Measurements from ENCODE around the gene DDX24. TPM values are rescaled to one million over a fixed set of nuclear protein-coding genes. Genes with fewer than 3 reads are reported as not detected.
A peak's percentile ranks its signal among the peaks of the same experiment; 100 is the strongest.

Gene DDX24
- total RNA-seq, 2 experiments from 2014 or later, result 172 to 184 TPM

DNA sequence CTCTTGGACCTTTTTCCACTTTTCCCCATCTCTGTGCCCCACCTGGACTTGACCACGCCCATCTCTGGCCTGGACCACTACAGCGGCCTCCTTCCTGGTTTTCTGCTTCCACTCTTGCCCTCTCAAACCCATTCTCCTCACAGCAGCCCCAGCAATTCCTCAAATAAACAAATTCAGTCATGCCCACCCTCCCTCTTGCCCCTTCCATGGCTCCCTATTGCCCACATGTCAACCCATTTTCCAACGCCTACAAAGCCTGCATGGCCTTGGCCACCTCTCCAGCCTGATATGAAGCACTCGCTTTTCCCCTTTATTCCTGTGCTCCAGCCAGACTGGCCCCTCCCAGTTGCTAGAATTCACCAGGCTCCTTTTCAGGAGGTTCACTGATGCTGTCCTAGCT is 60.7 kb downstream of the DDX24 start:
- ATAC-seq, result no peak
- POLR2A ChIA-PET, result no interaction called here
- peaks cover 34% of the 10 kb centered on the region for H3K4me1 Mint-ChIP-seq (ENCODE audit: low read depth)
- H3K27me3 Mint-ChIP-seq (ENCODE audit: low read depth), result peaks cover 38% of the 10 kb centered on the region
- DNase-seq, result no peak
- CTCF ChIA-PET, result interaction anchor here (1.3 to 8.0 kb wide), 8 partner anchors 8 to 116 kb away, joined by 4 to 69 read pairs (median 10); no protein-coding TSS in a partner anchor
- peak overlapping the region; percentile 50 for H3K27ac Mint-ChIP-seq
- H3K4me3 Mint-ChIP-seq, result no peak overlapping the region
- no peaks in the 10 kb centered on the region for H3K9me3 Mint-ChIP-seq (ENCODE audit: insufficient read depth)
- no peaks in the 10 kb centered on the region for H3K36me3 Mint-ChIP-seq (ENCODE audit: low read depth)

DNA sequence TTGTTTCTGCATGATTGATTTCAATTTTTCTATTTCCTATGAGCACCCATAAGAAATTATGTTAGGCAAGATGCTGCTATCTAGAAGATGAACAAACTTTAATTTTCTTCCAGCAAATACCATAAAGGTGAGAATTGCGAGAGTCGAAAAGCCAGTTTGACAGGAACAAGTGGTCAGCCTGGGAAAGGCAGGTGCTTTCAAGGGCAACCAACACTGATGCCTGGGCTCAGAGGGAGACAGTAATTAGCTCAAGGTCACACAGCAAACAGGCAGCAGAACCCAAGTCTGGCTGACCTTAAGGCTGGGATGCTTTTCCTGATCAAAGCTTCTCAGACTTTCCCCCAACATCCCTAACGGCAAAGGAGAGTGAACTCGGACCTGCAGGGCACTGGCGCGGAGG is 61.7 kb downstream of the DDX24 start:
- CTCF ChIA-PET, result interaction anchor here (1.3 to 8.0 kb wide), 6 partner anchors 9 to 79 kb away, joined by 4 to 69 read pairs (median 7); no protein-coding TSS in a partner anchor
- no peak overlapping the region for H3K27ac Mint-ChIP-seq

DNA sequence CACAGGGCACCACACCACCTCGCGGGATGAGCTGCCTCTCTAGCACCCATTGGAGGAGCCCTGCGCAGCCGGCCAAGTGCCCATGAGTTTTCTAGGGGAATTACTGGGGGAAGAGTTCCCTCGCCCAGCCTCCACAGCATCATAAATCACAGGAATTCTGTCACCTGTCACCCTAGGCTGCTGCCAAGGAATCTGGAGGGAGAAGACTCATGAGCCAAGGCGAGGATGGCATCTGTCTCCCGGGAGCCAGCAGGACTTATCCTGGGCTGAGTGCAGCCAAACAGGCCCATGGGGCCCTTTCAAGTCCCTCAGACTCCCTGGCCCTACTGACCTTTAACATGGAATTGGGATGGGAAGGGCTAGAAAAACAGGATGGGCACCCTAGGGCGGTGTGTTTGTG is 62.7 kb downstream of the DDX24 start:
- Mint-ChIP-seq H3K4me1 (ENCODE audit: low read depth) (peaks cover 33% of the 10 kb centered on the region), H3K27me3 (ENCODE audit: low read depth) (peaks cover 40% of the 10 kb centered on the region), H3K4me3 (no peak overlapping the region), H3K9me3 (ENCODE audit: insufficient read depth) (no peaks in the 10 kb centered on the region), H3K27ac (no peak overlapping the region), H3K36me3 (ENCODE audit: low read depth) (no peaks in the 10 kb centered on the region)
- POLR2A ChIA-PET, result no interaction called here
- CTCF ChIA-PET, result interaction anchor here (0.8 to 2.6 kb wide), 3 partner anchors 13 to 78 kb away, joined by 3 to 9 read pairs (median 8); no protein-coding TSS in a partner anchor
- DNase-seq (no peak), ATAC-seq (no peak)

More for the DNA sequence above, 61.7 kb downstream of the DDX24 start:
- H3K36me3 Mint-ChIP-seq (ENCODE audit: low read depth), result no peaks in the 10 kb centered on the region
- DNase-seq (no peak), ATAC-seq (no peak)
- peaks cover 34% of the 10 kb centered on the region for H3K4me1 Mint-ChIP-seq (ENCODE audit: low read depth)
- H3K27me3 Mint-ChIP-seq (ENCODE audit: low read depth), result peaks cover 44% of the 10 kb centered on the region
- no peaks in the 10 kb centered on the region for H3K9me3 Mint-ChIP-seq (ENCODE audit: insufficient read depth)
- POLR2A ChIA-PET, result interaction anchor here (1.0 kb wide), 1 partner anchor 113 kb away, joined by 3 read pairs; no protein-coding TSS in a partner anchor
- no peak overlapping the region for H3K4me3 Mint-ChIP-seq

DNA sequence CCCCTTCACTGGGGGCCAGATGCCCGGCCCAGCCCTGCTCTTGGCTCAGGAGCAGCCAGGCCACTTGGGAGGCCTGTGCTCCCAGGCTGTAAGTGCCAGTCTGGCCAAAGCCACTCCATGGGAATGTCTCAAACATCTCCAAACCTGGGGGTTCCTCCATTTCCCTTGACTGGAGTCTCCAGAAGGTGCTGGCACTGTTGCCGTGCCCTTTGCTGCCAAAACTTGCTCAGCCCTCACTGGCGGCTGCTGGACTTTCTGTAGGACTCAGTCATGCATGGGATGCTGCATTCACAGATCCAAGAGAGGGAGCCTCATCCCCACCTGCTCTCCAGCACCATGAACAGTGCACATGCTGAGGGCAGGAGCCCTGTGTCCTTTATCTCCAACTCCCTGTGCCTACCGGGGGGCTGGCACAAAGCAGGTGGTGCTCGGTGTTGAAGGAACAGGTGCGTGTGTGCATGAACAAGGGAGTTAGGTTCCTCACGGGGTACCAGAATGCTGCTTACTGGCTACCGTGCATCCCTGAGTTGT is 64.5 kb downstream of the DDX24 start:
- ATAC-seq (no peak), DNase-seq (no peak)
- Mint-ChIP-seq H3K4me3 (no peak overlapping the region), H3K27me3 (ENCODE audit: low read depth) (peaks cover 40% of the 10 kb centered on the region), H3K4me1 (ENCODE audit: low read depth) (peaks cover 28% of the 10 kb centered on the region), H3K27ac (no peak overlapping the region), H3K9me3 (ENCODE audit: insufficient read depth) (no peaks in the 10 kb centered on the region), H3K36me3 (ENCODE audit: low read depth) (no peaks in the 10 kb centered on the region)
- ChIA-PET CTCF (interaction anchor here (0.8 to 2.6 kb wide), 5 partner anchors 11 to 120 kb away, joined by 3 to 9 read pairs (median 5); no protein-coding TSS in a partner anchor), POLR2A (no interaction called here)

DNA sequence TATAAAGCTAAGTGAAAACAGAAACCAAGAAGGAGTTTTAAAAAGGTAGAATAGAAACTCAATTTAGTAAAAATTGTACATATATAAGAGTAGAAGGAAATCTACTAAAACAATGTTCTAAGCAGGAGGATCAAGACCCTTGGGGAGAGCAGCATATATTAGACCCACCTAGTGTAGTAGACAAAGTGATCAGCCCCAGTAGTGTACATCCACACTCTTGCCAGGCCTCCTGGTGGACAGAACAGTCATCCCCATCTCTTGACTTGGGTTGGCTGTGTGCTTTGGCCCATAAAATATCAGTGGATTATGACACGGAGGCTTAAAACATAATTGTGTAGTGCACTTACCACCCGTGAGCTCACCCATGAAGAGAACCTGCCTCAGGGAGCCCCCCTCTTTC is 65.8 kb downstream of the DDX24 start:
- Mint-ChIP-seq H3K27me3 (ENCODE audit: low read depth) (peaks cover 40% of the 10 kb centered on the region), H3K27ac (no peak overlapping the region), H3K4me3 (no peak overlapping the region), H3K9me3 (ENCODE audit: insufficient read depth) (no peaks in the 10 kb centered on the region), H3K4me1 (ENCODE audit: low read depth) (peaks cover 28% of the 10 kb centered on the region), H3K36me3 (ENCODE audit: low read depth) (no peaks in the 10 kb centered on the region)
- ATAC-seq (no peak), DNase-seq (no peak)
- ChIA-PET CTCF (interaction anchor here (0.7 to 5.8 kb wide), 10 partner anchors 9 to 121 kb away, joined by 3 to 19 read pairs (median 4); partner anchors contain the start of gene OTUB2), POLR2A (interaction anchor here (0.5 kb wide), 1 partner anchor 114 kb away, joined by 3 read pairs; the partner anchor contains the start of gene IFI27L2)

DNA sequence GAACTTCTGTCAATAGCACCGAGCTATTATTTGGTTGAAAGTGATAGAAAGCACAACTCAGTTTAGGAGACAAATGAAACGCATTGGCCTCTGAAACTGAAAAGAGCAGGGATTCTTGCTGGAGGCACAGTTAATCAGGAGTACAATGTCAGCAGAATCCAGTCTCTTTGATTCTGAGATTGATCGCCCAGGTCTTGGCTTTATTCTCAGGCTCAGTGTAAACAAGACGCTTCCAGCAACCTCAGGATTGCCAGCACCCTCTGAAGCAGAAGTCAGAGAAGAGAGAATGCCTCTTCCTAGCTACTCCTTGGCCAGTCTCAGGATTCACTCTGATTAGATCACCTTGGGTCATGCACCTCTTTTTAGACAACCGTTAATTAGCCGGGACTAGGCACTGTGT is 66.6 kb downstream of the DDX24 start:
- no peaks in the 10 kb centered on the region for H3K36me3 Mint-ChIP-seq (ENCODE audit: low read depth)
- ATAC-seq, result no peak
- no peak overlapping the region for H3K4me3 Mint-ChIP-seq
- no peak for DNase-seq
- peaks cover 39% of the 10 kb centered on the region for H3K27me3 Mint-ChIP-seq (ENCODE audit: low read depth)
- ChIA-PET CTCF (interaction anchor here (1.4 to 5.8 kb wide), 7 partner anchors 12 to 75 kb away, joined by 3 to 19 read pairs (median 5); partner anchors contain the start of gene OTUB2), POLR2A (interaction anchor here (0.6 kb wide), 1 partner anchor 9 kb away, joined by 4 read pairs; no protein-coding TSS in a partner anchor)
- H3K27ac Mint-ChIP-seq, result peak overlapping the region; percentile 33
- no peaks in the 10 kb centered on the region for H3K9me3 Mint-ChIP-seq (ENCODE audit: insufficient read depth)
- peaks cover 33% of the 10 kb centered on the region for H3K4me1 Mint-ChIP-seq (ENCODE audit: low read depth)

DNA sequence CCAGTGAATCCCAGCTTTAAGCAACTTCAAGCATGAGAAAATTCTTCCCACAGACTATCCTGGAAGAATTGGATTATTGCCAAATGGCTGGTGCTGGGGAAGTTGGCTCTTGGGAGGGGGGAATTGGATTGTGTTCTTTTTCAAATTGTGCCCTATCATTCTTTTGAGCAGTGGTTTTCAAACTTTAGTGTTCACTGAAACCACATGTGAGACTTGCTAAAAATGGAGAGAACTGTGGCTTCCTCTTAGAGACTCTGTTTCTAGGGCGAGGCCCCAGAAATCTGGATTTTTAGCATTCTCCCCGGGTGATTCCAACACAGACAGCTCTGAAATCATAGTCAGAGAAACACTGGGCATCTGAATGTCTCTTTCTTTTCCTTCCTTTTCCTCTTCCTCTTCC is 69.2 kb downstream of the DDX24 start:
- DNase-seq, result peak; percentile 57
- Mint-ChIP-seq H3K27ac (peak overlapping the region; percentile 81), H3K27me3 (ENCODE audit: low read depth) (peaks cover 20% of the 10 kb centered on the region), H3K4me3 (peak overlapping the region; percentile 39), H3K9me3 (ENCODE audit: insufficient read depth) (no peaks in the 10 kb centered on the region), H3K36me3 (ENCODE audit: low read depth) (no peaks in the 10 kb centered on the region), H3K4me1 (ENCODE audit: low read depth) (peaks cover 54% of the 10 kb centered on the region)
- CTCF ChIA-PET, result interaction anchor here (0.8 to 6.1 kb wide), 16 partner anchors 9 to 125 kb away, joined by 3 to 66 read pairs (median 5); partner anchors contain the start of gene OTUB2
- POLR2A ChIA-PET, result interaction anchor here (0.6 to 1.5 kb wide), 7 partner anchors 14 to 69 kb away, joined by 3 to 6 read pairs (median 3); partner anchors contain the start of genes ASB2, DDX24, IFI27L1 and OTUB2
- peak; percentile 81 for ATAC-seq

DNA sequence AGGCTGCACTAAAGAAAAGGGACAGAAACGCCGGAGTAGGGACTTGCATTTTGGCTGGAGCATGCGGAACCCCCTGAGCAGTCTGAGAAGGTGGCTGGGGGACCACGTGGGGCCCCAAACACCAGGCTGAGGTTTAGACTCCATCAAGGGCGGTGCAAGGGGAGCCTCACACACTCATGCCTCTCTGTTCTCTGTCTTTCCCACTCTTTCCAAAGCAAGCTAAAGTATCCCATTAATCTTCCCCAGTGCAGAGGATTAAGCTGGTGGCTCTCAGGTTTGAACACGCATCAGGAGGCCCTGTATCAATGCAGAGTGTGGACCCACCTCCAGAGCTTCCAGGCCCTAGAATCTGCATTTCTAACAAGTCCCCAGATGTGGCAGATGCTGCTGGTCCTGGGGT is 70.4 kb downstream of the DDX24 start:
- no peak overlapping the region for H3K4me3 Mint-ChIP-seq
- ChIA-PET CTCF (interaction anchor here (1.0 to 6.1 kb wide), 11 partner anchors 8 to 120 kb away, joined by 3 to 66 read pairs (median 4); partner anchors contain the start of gene OTUB2), POLR2A (interaction anchor here (0.6 to 0.9 kb wide), 3 partner anchors 11 to 48 kb away, joined by 3 read pairs; partner anchors contain the start of gene ASB2)
- H3K4me1 Mint-ChIP-seq (ENCODE audit: low read depth), result peaks cover 57% of the 10 kb centered on the region
- H3K27ac Mint-ChIP-seq, result no peak overlapping the region
- DNase-seq (no peak), ATAC-seq (no peak)
- H3K27me3 Mint-ChIP-seq (ENCODE audit: low read depth), result peaks cover 15% of the 10 kb centered on the region
- no peaks in the 10 kb centered on the region for H3K9me3 Mint-ChIP-seq (ENCODE audit: insufficient read depth)
- no peaks in the 10 kb centered on the region for H3K36me3 Mint-ChIP-seq (ENCODE audit: low read depth)

DNA sequence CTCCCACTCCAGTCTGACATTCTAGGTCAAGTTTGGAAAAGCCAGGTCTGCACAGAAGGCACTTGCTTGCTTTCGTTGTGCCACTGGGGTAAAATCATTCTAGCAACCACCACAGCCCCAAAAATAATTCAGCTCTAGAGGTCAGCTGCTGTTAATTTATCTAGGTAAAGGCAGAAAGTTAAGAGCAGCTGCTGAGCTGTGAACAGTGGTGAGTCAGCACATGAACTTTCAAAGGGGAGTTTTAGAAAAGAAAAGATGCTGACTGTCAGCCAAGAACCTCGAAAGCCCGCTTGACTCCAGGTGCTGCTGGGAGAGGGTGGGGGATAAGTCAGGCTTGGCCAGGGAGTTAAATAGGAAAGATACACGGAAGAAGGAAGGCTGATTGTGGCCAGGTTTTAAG is 71.2 kb downstream of the DDX24 start:
- POLR2A ChIA-PET, result no interaction called here
- no peak overlapping the region for H3K27ac Mint-ChIP-seq

DNA sequence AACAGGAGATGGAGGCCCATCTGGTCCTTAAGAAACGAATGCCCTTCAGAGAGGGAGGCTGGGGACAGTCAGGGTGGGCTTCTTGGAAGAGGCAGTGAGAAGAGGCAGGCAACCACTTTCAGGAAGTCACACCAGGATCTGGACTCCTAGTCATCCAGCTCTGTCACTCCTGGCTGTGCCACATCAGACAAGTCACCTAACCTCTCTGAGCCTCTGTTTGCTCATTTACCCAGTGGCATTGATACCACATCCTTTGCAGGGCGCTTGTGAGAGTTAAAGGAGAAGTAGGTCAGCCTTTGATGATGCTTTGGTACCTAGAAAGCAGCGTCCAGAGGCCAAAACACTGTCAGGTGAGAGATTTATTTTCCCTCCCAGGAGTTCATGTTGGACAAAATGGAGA is 72.8 kb downstream of the DDX24 start:
- peak; percentile 53 for ATAC-seq
- POLR2A ChIA-PET, result interaction anchor here (0.9 kb wide), 1 partner anchor 49 kb away, joined by 3 read pairs; no protein-coding TSS in a partner anchor
- H3K27ac Mint-ChIP-seq, result peak overlapping the region; percentile 67
- CTCF ChIA-PET, result interaction anchor here (1.5 to 6.1 kb wide), 3 partner anchors 69 to 128 kb away, joined by 3 to 66 read pairs (median 5); partner anchors contain the start of gene IFI27L2
- H3K4me1 Mint-ChIP-seq (ENCODE audit: low read depth), result peaks cover 62% of the 10 kb centered on the region
- H3K9me3 Mint-ChIP-seq (ENCODE audit: insufficient read depth), result no peaks in the 10 kb centered on the region
- DNase-seq, result peak; percentile 64
- peaks cover 16% of the 10 kb centered on the region for H3K27me3 Mint-ChIP-seq (ENCODE audit: low read depth)
- peak overlapping the region; percentile 12 for H3K4me3 Mint-ChIP-seq
- no peaks in the 10 kb centered on the region for H3K36me3 Mint-ChIP-seq (ENCODE audit: low read depth)

More for the DNA sequence above, 71.2 kb downstream of the DDX24 start:
- ATAC-seq (no peak), DNase-seq (no peak)
- Mint-ChIP-seq H3K4me3 (no peak overlapping the region), H3K4me1 (ENCODE audit: low read depth) (peaks cover 62% of the 10 kb centered on the region), H3K9me3 (ENCODE audit: insufficient read depth) (no peaks in the 10 kb centered on the region), H3K27me3 (ENCODE audit: low read depth) (peaks cover 15% of the 10 kb centered on the region), H3K36me3 (ENCODE audit: low read depth) (no peaks in the 10 kb centered on the region)
- CTCF ChIA-PET, result interaction anchor here (1.0 to 6.1 kb wide), 6 partner anchors 9 to 127 kb away, joined by 3 to 66 read pairs (median 4); no protein-coding TSS in a partner anchor

DNA sequence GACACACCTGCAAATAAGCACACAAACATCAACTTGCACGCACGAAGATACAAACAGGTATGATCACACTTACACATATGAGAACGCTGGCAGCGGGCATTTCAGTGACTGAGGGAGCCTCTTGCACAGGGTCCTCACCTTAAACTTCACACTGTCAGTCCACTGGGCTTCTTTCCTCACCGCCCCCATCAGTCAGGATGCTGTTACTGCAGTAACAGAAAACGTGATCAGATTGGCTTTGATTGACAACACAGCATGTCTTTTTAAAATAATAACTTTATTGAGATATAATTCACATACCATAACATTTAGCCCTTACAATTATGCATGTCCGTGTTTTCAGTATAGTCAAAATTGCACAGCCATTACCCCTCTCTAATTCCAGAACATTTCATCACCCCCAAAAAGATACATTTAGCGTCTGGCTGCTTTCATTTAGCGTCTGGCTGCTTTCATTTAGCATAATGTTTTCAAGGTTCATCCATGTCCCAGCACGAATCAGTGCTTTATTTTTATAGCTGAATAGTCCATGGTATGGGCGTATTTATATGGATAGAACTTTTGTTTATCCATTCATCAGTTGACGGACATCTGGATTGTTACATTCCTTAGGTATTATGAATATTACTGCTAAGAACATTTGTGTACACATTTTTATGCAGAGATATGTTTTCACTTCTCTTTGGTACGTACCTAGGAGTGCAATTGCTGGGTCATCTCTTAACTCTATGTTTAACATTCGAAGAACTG is 75.5 kb downstream of the DDX24 start:
- Mint-ChIP-seq H3K4me1 (ENCODE audit: low read depth) (peaks cover 48% of the 10 kb centered on the region), H3K27ac (no peak overlapping the region)
- DNase-seq, result peak; percentile 50

More for the DNA sequence above, 75.5 kb downstream of the DDX24 start:
- peaks cover 16% of the 10 kb centered on the region for H3K27me3 Mint-ChIP-seq (ENCODE audit: low read depth)
- ChIA-PET POLR2A (interaction anchor here (1.0 kb wide), 2 partner anchors 42 to 66 kb away, joined by 3 read pairs; no protein-coding TSS in a partner anchor), CTCF (interaction anchor here (0.5 to 4.4 kb wide), 17 partner anchors 12 to 140 kb away, joined by 3 to 117 read pairs (median 5); partner anchors contain the start of genes ASB2, IFI27L2 and OTUB2)
- no peak overlapping the region for H3K4me3 Mint-ChIP-seq
- ATAC-seq, result no peak
- no peaks in the 10 kb centered on the region for H3K36me3 Mint-ChIP-seq (ENCODE audit: low read depth)
- H3K9me3 Mint-ChIP-seq (ENCODE audit: insufficient read depth), result no peaks in the 10 kb centered on the region

Data from activated CD8-positive, alpha-beta T cell treated with anti-CD3 and anti-CD28 coated beads, Interleukin-2, amount 10 ng/mL, durations not matched to agents 7 days and 5 days (primary cell).